Nucleus accumbens (tissue), 56 donors: ENCODE measurements around the gene UCHL3.
A peak's percentile ranks its signal among the peaks of the same experiment; 100 is the strongest.
"Not testable (repeated sequence)": the region's sequence is repeated elsewhere in the genome, so short reads cannot be mapped to it uniquely, and the experiment has no call there.

ENCODE experiments used
- DNase-seq, 56 donors: peaks; one replicate each; lab custom pipeline; 2025; lab: John Stamatoyannopoulos, UW

The UCHL3 gene

GRCh38 chr13:75545386-75545785, 4.2 kb upstream of the UCHL3 start:
- not testable (repeated sequence) for DNase-seq

GRCh38 chr13:75547917-75548316, 1.7 kb upstream of the UCHL3 start:
- no peak for DNase-seq

GRCh38 chr13:75550159-75550567, 572 bp downstream of the UCHL3 start:
- DNase-seq = peak in 8 of 56 donors; percentile 15 to 41 (median 30)

GRCh38 chr13:75554464-75554863, 4.9 kb downstream of the UCHL3 start:
- DNase-seq = no peak

- DNase-seq = no peak
Observed at GRCh38 chr13:75554981-75555380, 5.4 kb downstream of the UCHL3 start.

- DNase-seq = no peak
Observed at GRCh38 chr13:75555836-75556235, 6.2 kb downstream of the UCHL3 start.

GRCh38 chr13:75556961-75557360, 7.4 kb downstream of the UCHL3 start:
- no peak for DNase-seq

GRCh38 chr13:75558145-75558840, 8.7 kb downstream of the UCHL3 start:
- no peak for DNase-seq

- no peak for DNase-seq
Observed at GRCh38 chr13:75566658-75567057, 17.1 kb downstream of the UCHL3 start.

- DNase-seq = no peak
Observed at GRCh38 chr13:75569576-75569975, 20.0 kb downstream of the UCHL3 start.

- DNase-seq = no peak
Observed at GRCh38 chr13:75579529-75579928, 29.9 kb downstream of the UCHL3 start.

- DNase-seq = no peak
Observed at GRCh38 chr13:75581874-75582640, 32.5 kb downstream of the UCHL3 start.

GRCh38 chr13:75583091-75583490, 33.5 kb downstream of the UCHL3 start:
- no peak for DNase-seq

GRCh38 chr13:75585153-75585552, 35.6 kb downstream of the UCHL3 start:
- no peak for DNase-seq

GRCh38 chr13:75587679-75588078, 38.1 kb downstream of the UCHL3 start:
- DNase-seq = no peak

GRCh38 chr13:75596657-75597182, 47.1 kb downstream of the UCHL3 start:
- no peak for DNase-seq

- no peak for DNase-seq
Observed at GRCh38 chr13:75600371-75600770, 50.8 kb downstream of the UCHL3 start.

GRCh38 chr13:75603038-75603437, 53.4 kb downstream of the UCHL3 start:
- no peak for DNase-seq

- no peak for DNase-seq
Observed at GRCh38 chr13:75607447-75607846, 57.9 kb downstream of the UCHL3 start.

GRCh38 chr13:75610466-75610865, 60.9 kb downstream of the UCHL3 start:
- DNase-seq = no peak

GRCh38 chr13:75612354-75612753, 62.8 kb downstream of the UCHL3 start:
- DNase-seq = no peak

- DNase-seq = no peak
Observed at GRCh38 chr13:75617230-75617629, 67.6 kb downstream of the UCHL3 start.
